Right forelimb (tissue), 1 donor: Measurements from ENCODE around the gene MGMT.

Experiments used
- DNase-seq: peaks from one replicate; pipeline ENCODE4 v3.0.0-alpha.2; 2018

MGMT gene

DNA sequence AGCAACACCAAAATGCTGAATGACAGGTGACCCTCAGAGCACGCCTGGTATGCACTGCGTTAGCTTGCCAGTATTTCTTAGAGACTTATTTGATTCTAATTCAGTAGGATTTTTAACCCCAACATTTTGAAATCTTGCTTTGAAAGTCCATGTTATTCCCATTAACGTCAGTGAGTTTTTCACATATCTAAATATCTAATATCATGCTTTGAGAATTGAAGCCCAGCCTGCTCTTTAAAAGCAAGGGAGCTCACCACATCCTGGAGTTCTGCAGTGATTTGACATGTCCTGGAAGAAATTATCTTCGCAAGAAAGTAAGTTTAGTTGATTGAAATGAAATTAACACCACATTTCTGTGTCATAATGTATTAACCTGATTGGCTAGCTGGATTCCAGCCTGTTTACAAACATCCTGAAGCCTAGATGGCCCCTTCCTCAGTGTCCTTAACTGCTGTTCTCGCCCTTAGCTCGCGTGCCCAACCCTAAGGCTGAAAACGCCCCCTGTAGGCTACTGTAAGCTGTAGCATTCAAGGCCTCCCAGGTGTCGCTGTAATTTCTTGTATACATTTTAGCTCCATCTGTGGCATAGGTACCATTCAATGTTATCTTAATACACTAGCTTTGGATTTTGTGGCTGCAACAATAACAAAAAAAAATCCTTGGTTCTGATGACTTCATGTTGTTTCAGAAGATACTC lies 191.5 kb downstream of the MGMT start:
- DNase-seq, result no peak

DNA sequence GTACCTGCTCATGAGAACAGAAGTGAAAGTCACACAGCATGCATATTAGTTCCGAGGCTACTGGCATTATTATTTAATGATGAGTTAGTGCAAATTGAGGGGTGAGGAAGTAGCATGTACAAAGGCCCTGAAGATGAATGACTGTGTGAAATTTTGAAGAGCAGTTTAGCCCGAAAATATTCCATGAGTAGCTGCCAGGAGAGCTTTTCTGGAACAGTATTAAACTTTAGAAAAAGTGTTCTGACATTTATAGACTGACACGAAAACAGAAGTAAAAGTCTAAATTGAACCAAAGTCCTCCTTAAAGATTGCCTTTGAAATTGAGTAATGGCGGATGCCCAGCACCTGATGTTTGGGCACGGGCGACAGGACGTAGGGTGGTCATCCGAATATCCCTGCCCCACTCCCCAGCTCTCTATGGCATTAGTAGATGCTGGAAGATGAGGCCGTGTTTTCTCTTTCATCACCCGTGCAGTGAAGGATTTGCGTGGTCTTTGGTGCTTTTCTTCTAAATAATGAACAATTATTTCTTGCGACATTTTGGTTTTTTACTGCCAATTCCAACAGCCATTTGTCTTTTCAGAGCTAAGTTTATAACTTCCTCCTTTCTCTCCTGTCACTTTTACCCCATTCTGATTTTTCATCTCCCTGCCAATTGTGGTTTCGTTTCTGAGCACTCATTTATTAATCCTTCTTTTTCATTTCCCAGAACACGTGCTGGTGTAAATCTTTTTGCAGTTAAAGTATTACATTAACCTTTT lies 192.6 kb downstream of the MGMT start:
- DNase-seq, result no peak

DNA sequence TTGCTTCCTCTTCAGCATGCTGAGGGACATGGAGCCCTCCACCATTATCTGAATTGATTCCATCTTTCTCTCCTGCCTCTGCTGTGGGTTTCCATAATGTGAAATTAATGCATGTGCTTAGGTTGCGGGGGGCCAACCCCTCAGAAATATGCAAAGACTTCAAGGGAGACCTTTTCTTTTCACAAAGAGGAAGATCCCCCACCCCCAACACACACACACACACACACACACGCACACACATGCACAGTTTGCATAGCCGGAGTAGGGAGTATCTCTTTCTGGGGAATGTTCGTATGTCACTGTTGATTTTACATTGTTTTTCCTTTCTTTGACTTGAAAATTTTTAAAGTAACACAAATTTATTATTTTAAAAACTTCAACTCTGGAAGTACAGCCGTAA lies 193.5 kb downstream of the MGMT start:
- no peak for DNase-seq

DNA sequence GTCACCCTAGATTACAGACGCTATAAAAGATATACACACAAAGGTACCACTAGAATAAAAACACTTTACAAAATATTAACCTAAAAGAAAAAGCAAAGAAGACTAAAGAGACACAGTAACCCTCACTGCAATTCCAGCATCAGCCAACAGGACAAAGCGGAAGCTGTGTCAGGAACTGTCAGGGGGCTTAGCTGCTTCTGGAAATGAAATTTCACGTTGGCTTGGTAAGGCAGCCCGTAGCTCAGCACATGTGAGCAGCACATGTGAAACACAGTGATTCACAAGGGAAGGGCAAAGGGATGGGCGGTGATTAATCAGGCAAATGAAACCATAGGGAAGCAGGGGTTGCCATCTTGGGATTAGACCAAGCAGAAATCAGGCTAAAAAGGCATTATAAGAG lies 195.4 kb downstream of the MGMT start:
- no peak for DNase-seq

DNA sequence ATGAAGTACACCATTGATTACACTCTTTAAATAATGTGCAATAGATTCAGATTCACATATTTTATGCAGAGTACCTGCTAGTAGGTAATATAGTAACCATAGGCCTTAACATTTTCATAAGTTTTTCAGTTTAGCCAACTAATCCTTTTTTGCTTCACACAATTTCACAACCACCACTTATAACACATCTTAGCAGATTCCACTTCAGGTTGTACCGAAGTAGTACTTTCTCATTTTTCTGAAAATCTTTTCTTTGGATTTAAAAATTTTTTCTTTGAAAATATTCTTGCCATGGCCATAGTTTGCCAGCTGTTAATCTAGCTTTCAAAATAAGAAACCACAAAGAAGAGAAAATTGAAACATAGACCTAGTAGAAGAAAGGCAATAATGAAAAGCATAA lies 203.1 kb downstream of the MGMT start:
- no peak for DNase-seq

DNA sequence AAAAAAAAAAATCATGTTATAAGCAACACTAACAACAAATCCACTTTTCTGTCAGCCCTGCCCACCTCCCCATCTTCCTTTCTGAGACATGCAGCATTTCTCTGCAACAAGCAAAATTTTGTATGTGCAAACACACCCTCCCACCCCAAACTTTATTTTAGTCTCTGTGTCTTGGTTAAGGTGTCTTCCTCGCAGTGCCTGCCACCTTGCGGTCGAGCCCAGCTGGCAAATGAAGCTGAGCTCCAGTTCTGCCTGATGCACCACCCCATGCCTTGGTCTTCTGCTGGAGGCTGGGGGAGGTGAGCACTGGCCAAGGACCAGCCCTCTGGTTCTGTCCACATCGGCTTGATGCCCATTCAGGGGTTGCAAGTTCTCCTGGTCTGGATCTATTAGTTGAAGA lies 206.3 kb downstream of the MGMT start:
- DNase-seq, result no peak

DNA sequence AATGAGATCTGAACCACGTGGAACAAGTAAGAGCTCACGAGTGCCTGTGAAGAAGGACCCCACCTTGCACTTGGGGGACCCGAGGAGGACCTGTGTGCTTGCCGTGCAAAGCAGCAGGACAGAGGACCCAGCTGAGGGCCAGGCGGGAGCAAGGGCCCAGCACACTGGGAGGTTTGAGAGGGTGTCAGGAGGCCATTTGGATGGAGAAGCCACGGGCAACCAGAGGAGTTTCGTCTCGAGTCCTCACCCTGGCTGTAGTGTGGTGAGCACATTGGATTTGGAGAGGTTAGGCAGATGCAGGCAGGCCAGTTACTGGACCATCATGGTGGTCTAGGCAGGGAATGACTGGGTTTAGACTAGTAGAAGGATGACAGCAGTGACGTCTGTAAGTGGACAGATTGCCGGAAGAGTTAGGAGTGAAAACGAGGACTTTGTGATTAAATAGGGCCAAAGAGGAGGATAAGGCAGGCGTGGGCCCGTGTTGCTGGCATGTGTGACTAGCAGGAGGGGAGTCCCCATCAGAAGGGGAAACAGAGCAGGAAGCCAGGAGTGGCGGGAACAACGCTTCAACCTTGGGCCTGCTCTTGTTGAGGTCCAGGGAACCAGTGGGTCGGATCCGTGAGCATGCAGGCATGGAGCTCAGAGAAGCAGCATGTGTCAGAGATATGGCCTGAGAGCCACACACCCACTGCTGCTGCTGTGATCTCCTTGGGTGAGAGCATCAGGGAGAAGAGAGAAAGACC lies 208.2 kb downstream of the MGMT start:
- no peak for DNase-seq

DNA sequence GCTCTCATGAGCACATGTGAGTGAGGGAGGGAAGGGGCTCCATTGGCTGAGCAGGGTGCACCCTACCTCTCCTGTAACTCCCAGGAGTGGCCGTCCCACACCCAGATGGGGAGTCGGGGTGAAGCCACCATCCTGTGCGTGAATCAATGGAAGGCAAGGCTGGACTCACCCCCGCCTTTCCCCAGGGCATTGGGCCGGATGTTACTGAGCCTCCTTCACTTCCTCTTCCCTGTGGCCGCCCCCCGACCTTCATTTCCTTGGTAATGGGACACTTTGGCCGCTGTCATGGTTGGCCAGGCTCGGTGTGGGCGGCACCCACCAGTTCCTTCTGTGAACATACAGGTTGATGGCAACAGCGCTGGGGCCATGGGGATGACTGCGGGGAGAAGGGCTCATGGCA lies 209.0 kb downstream of the MGMT start:
- DNase-seq, result no peak

DNA sequence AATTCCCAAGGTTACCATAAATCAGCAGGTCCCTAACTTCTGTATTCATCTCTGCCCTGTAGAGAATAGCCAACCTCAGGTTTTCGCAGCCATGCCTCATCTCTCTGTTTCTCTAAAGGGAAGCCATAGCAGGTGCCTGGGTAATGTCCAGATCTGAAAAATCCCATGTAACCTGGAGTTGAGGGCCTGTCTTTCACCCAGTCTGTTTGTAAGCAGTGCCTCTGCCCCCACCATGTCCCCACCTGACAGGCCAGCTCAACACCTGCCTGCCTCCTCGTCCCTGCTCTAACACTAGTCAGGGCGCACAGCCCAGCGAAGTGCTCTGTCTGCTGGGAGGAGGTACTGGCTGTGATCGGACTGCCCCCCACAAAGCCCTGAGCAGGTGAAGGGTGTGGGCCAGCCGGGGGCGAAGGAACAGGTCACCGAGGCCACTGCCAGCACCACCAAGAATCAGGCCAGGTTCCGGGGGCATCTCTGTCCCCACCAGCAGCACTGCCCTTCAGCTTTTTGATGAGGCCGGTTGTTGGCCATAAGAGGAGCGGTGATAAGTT lies 210.4 kb downstream of the MGMT start:
- DNase-seq, result no peak

DNA sequence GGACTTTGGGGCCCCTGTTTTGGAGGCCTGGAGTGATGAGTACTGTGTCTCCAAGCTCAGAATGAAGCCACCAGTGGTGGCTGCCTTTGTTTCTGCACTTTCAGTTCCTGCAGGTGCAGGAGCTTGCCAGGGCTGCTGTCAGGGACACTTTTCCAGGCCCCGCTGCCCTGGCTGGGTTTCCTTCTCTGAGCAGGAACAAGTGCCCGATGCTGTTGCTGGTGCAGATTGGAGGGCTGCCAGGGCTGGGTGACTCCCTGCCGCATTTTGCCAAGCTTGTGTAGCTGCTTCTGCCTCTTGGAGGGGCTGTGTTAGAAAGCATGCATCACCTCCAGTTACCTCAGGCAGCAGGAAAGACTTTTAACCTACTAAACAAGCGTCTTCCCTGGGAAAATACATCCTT lies 211.1 kb downstream of the MGMT start:
- no peak for DNase-seq

DNA sequence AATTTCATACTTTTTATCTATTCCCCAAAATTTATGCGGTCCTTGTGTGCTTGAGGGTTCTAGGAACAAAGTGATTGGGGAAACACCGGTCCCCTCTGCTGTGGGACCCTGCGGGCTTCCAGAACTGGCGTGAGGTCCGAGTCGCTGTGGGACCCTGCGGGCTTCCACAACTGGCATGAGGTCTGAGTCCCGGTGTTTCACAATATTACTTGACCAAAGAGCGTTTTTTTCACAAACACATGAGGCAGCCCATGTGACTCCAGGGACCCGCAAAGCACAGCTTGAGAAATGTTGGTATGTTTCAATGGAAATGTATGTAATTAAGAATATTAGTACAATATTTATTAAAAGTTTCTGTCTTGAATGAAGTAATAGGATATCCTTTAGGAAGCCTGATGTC lies 212.2 kb downstream of the MGMT start:
- DNase-seq, result no peak

DNA sequence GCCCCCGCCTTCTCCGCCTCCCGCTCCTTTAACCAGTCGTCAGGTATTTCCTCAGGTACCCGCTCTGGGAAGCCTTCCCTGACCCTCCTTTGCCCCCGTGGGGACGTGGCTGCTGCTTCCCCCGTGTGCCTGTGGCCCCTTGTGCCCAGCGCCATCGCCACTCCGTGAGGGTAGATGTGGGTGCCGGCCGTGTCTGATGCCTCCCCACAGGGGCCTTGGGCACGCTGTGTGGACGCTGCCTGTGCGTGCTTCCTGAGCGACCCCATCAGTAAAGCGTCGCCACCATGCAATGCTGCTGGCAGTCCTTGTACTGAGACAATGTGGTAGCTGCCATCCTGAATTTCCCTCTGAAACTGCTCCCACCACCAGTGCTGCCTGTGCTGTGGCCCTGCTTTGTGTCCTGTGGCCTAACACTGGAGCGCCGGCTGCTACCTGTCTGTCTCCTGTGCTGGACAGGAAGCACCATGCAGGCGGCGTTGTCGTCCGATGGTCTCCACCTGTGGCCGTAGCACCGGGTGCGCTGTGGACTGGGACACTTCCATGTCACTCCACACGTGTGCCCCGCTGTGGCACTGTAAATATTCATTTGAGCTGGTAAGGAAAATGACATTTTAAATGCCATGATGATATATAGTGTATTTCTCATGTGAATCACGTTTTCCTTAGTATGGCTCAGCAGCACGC lies 213.8 kb downstream of the MGMT start:
- no peak for DNase-seq

DNA sequence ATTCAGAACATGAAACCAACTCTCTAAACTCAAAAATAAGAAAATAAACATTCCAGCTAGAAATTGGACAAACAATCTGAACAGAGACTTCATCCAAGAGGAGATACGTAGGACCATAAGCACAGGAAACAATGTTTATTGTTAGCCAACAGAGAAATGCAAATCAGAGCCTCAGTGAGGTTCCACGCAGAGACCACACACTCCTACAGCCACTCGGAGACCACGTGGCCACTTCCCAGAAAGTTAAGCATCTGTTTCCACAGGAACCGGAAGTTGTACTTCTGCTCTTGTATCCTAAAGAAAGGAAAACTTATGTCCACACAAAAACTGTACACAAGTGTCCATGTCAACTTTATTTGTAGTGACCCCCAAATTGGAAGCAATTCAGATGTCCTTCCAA lies 214.8 kb downstream of the MGMT start:
- DNase-seq, result no peak

DNA sequence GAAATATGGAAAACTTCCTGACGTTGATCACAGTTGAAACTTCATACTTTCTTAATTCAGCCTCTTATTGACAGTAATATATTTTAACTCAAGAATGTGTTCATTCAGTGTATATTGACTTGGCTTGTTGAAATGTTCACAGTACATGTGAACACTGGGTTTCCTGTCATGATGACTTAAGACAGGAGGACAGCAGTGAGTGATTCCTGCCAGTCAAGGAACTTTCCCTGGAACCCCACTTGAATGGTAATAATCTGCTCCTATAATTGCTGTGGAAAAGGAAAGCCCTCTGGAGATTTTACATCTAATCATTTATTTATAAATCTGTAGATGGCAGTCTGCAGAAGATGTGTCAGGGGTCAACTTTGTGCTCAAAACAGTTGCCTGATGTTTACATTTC lies 216.5 kb downstream of the MGMT start:
- no peak for DNase-seq

DNA sequence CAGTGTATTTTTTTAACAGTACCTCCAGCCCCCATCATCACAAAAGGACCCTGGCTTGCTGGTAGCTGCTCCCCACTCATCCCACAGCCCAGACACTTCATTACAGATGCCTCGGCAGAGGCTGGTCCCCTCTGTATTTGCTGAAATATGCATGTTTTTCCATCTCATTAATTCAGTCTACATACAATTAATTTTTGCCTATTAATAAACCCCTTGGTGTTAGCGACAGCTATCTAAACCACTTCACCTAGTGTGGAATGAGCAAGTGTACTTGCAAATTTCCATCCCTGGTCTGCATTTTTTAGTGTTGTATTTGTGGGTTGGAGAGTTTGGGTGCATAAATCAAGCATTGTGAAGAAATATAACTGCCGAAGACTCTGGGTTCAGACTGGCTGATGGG lies 216.9 kb downstream of the MGMT start:
- no peak for DNase-seq

DNA sequence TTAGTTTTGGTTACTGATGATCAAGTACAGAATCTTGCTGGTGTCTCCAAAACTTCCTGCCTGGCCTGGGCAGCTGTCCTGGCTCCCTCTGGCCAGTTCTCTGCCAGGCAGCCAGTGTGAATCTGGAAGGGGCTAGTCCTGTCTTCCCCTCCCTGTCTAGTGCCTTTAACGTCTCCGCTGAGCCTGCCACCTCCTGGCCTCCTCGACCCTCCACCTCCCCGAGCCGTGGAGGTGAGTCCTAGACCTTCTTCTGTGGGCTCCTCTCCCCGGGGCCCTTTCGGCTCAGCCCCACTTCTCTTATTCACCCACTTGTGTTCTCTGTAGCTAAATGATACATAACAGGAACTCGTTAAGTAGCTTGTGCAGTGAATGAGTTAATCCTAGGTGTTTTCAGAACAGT lies 218.2 kb downstream of the MGMT start:
- no peak for DNase-seq

DNA sequence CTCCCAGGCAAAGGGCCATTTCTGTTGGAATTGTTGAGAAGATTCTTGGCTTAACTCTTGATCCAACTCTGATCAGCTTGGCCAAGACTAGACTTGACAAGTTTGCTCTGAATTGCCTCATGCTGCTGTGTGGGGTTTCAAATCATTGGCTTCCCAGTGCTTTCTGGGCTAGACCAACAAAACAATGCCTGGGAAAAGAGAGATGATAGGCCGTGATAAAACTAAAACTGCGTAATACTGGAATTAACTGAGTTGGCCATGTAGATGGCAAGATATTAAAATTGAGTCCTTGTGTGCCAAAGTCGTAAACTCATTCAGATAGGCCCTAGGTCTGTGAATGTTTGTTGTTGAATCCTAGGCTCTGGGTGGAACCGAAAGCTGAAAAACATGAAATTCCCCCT lies 222.6 kb downstream of the MGMT start:
- no peak for DNase-seq

DNA sequence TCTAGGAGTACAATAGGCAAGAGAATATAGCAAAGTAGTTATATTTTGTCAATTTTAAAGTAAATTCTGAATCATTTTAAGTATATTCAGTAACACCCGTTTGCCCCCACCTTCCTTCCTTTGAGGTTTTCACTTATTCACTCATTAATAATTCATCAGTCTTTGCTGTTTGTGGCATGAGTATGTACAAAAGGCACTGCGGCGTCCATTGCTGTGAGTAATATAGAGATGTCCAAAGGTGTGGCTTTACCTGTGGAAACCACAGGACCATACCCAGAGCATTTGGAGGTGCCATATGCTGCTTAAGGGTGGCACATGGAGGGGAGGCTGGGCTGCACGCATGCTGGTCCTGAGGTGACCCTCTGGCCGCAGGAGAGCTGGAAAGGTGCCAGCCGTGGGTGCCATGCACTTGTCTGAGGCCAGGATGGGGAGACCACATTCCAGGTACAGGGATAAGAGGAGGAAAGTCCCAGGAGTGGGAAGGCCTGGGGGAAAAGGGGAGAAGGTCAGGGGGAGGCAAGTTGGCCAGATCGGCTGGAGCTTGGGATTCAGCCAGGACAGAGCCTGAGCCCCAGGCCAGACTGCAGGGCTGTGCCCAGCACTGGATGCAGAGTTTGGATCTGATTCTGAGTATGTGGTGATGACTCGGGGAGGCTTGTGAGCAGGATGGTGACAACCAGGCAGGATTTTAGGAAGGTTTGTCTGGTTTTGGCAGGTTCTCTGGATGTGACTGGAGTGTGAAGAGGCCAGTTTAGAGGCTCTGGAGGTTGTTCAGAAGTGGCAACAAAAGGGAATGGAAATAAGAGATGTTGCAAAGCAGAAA lies 223.4 kb downstream of the MGMT start:
- no peak for DNase-seq

DNA sequence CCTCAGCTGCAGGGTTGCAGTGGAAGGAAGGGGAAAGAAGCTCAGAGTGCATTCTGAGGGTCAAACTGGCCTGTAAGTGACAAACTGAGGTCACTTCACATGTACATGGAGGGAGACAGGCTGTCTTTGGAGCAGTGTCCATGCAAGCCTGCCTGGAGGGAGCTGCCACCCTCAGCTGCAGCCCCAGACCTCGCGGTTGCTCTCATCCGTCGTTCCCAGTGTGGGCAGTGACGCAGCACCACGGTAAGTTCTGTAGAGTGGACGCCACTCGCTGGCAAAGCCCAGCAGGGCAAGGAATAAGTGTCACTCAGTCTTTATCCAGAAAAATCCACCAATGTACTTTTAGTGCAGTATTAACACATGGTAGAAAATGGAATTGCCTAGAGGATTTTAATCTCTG lies 225.7 kb downstream of the MGMT start:
- no peak for DNase-seq

DNA sequence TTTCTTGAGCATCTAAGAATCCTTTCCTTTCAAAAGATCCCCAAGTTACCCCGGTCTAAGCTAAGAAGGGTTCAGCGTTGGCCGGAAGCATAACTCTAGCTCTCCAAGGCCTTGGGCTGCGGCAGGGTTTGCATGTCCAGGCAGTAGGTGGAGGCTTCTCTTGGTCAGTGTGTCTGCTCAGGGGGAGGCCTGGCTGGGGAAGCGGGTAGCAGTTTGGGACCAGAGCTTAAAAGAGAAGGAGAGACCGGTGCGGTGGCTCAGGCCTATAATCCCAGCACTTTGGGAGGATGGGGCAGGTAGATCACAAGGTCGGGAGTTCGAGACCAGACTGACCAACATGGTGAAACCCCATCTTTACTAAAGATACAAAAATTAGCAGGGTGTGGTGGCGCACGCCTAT lies 226.3 kb downstream of the MGMT start:
- no peak for DNase-seq

DNA sequence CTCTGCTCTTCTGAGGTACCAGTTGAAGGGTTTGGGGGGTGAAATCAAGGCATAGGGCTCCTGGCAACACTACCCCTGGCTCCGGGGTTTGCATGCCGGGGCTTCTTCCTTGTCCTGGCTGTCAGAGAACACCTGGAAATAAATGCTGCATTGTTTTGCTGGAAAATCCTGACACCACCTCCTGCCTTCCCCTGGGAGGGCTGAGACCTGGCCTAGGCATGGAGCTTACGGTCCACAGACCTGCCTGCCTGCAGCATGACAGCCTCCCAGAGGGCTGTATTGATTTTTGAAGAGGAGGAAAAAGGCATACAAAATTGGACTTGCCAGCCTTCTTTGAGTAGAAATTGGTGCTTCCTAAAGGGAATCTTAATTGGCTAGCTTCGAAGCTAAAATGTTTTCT lies 227.1 kb downstream of the MGMT start:
- peak; percentile 65 for DNase-seq

DNA sequence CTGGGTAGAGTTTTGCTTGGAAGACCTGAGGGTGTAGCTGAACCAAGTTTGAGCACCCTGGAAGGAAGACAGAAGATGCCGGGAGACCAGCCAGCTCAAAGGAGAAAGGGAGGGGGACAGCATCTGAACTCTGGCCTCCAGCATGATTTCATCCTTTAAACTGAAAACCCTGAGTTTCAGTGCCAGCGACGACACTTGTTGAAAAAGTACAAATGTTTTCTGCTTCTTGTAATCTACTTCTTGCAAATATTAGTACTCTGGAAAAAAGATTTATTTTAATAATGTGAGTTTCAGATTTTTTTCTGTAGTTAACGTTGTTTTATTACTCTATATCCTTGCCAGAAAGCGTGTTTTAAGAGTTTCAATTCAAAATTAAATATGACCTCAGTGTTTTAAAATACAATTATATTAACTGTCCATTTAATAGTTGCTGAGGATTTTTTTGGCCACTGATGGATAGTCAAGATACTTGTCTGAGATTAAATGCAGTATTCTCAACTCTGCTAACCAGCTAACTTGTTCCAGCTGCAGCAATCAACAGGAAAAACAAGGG lies 227.7 kb downstream of the MGMT start:
- DNase-seq, result peak; percentile 87
